Muscle layer of colon (tissue), 2 donors: ENCODE data around the gene SLC4A11.

Experiments
- H3K27ac ChIP-seq: one replicate; pipeline ENCODE4 v1.7.0; 2013; ENCODE audit warnings: low read depth, mild to moderate bottlenecking, low read length, moderate library complexity
- H3K27me3 ChIP-seq, 2 donors: one replicate each; pipeline ENCODE4 v1.7.0; 2013; ENCODE audit warnings: low read length in 2 of 2, mild to moderate bottlenecking in 2 of 2; ENCODE audit not compliant: insufficient read depth in 2 of 2, control insufficient read depth in 1 of 2
- H3K36me3 ChIP-seq: one replicate; pipeline ENCODE4 v1.7.0; 2013; ENCODE audit warnings: mild to moderate bottlenecking, low read length; ENCODE audit not compliant: insufficient read depth
- H3K4me1 ChIP-seq: one replicate; pipeline ENCODE4 v1.7.0; 2013; ENCODE audit warnings: mild to moderate bottlenecking, low read length; ENCODE audit not compliant: insufficient read depth
- H3K4me3 ChIP-seq, 2 donors: one replicate each; pipeline ENCODE4 v1.7.0; 2013; ENCODE audit warnings: low read length in 2 of 2, low read depth in 1 of 2, mild to moderate bottlenecking in 1 of 2, moderate library complexity in 1 of 2
- H3K9ac ChIP-seq: one replicate; pipeline ENCODE4 v1.7.0; 2013; ENCODE audit warnings: low read length
- H3K9me3 ChIP-seq: one replicate; pipeline ENCODE4 v1.7.0; 2013; ENCODE audit warnings: mild to moderate bottlenecking, low read length
- donor health status: abdominal sarcoma.
- donor health status: Adenocarcinoma of cecum.

Gene SLC4A11

GRCh38 chr20:3270051-3270450, 31.1 kb upstream of the SLC4A11 start:
- Histone ChIP-seq H3K27me3 (no peaks in the 10 kb centered on the region), H3K36me3 (peaks cover 39% of the 10 kb centered on the region), H3K4me1 (no peaks in the 10 kb centered on the region), H3K9ac (no peak overlapping the region), H3K4me3 (no peak overlapping the region), H3K27ac (no peak overlapping the region), H3K9me3 (no peaks in the 10 kb centered on the region)

- H3K36me3 ChIP-seq, result peaks cover 47% of the 10 kb centered on the region
- no peaks in the 10 kb centered on the region for H3K9me3 ChIP-seq
- no peak overlapping the region for H3K9ac ChIP-seq
- no peaks in the 10 kb centered on the region for H3K4me1 ChIP-seq
- H3K4me3 ChIP-seq, result no peak overlapping the region
- no peak overlapping the region for H3K27ac ChIP-seq
- no peaks in the 10 kb centered on the region for H3K27me3 ChIP-seq
These were observed 23.6 kb upstream of the SLC4A11 start for GRCh38 chr20:3262566-3262965.

GRCh38 chr20:3258429-3258828, 19.4 kb upstream of the SLC4A11 start:
- no peak overlapping the region for H3K4me3 ChIP-seq
- H3K9me3 ChIP-seq, result no peaks in the 10 kb centered on the region
- H3K27me3 ChIP-seq, result no peaks in the 10 kb centered on the region
- H3K9ac ChIP-seq, result no peak overlapping the region
- H3K4me1 ChIP-seq, result no peaks in the 10 kb centered on the region
- H3K36me3 ChIP-seq, result peaks cover 62% of the 10 kb centered on the region
- no peak overlapping the region for H3K27ac ChIP-seq

GRCh38 chr20:3255728-3256127, 16.7 kb upstream of the SLC4A11 start:
- Histone ChIP-seq H3K9ac (no peak overlapping the region), H3K9me3 (no peaks in the 10 kb centered on the region), H3K4me1 (peaks cover 4% of the 10 kb centered on the region), H3K27me3 (no peaks in the 10 kb centered on the region), H3K27ac (no peak overlapping the region), H3K36me3 (peaks cover 67% of the 10 kb centered on the region), H3K4me3 (no peak overlapping the region)

- Histone ChIP-seq H3K27me3 (no peaks in the 10 kb centered on the region), H3K9me3 (no peaks in the 10 kb centered on the region), H3K27ac (no peak overlapping the region), H3K36me3 (peaks cover 44% of the 10 kb centered on the region), H3K4me3 (no peak overlapping the region), H3K9ac (no peak overlapping the region), H3K4me1 (peaks cover 4% of the 10 kb centered on the region)
These were observed 12.8 kb upstream of the SLC4A11 start for GRCh38 chr20:3251806-3252205.

- H3K4me1 ChIP-seq, result peaks cover 4% of the 10 kb centered on the region
- no peaks in the 10 kb centered on the region for H3K27me3 ChIP-seq
- peaks cover 28% of the 10 kb centered on the region for H3K36me3 ChIP-seq
- no peak overlapping the region for H3K9ac ChIP-seq
- H3K4me3 ChIP-seq, result no peak overlapping the region
- no peak overlapping the region for H3K27ac ChIP-seq
- H3K9me3 ChIP-seq, result no peaks in the 10 kb centered on the region
These were observed 11.1 kb upstream of the SLC4A11 start for GRCh38 chr20:3250091-3250504.

GRCh38 chr20:3248993-3249347, 10.0 kb upstream of the SLC4A11 start:
- Histone ChIP-seq H3K27ac (no peak overlapping the region), H3K4me3 (no peak overlapping the region), H3K9me3 (no peaks in the 10 kb centered on the region), H3K27me3 (peaks cover 7 to 8% of the 10 kb centered on the region in 2 donors), H3K36me3 (peaks cover 21% of the 10 kb centered on the region), H3K9ac (no peak overlapping the region), H3K4me1 (peaks cover 4% of the 10 kb centered on the region)

- Histone ChIP-seq H3K4me3 (no peak overlapping the region), H3K9me3 (no peaks in the 10 kb centered on the region)
These were observed 9.4 kb upstream of the SLC4A11 start for GRCh38 chr20:3248167-3248992.

GRCh38 chr20:3247638-3248037, 8.6 kb upstream of the SLC4A11 start:
- H3K9me3 ChIP-seq, result no peaks in the 10 kb centered on the region
- peaks cover 11 to 14% of the 10 kb centered on the region in 2 donors for H3K27me3 ChIP-seq
- peaks cover 12% of the 10 kb centered on the region for H3K36me3 ChIP-seq
- H3K9ac ChIP-seq, result no peak overlapping the region
- no peak overlapping the region for H3K27ac ChIP-seq
- peaks cover 4% of the 10 kb centered on the region for H3K4me1 ChIP-seq
- H3K4me3 ChIP-seq, result no peak overlapping the region

More at GRCh38 chr20:3248167-3248992, 9.4 kb upstream of the SLC4A11 start:
- Histone ChIP-seq H3K4me1 (peaks cover 4% of the 10 kb centered on the region), H3K27ac (no peak overlapping the region), H3K27me3 (peaks cover 11 to 13% of the 10 kb centered on the region in 2 donors), H3K36me3 (peaks cover 16% of the 10 kb centered on the region), H3K9ac (no peak overlapping the region)

GRCh38 chr20:3246682-3247081, 7.7 kb upstream of the SLC4A11 start:
- peaks cover 11 to 14% of the 10 kb centered on the region in 2 donors for H3K27me3 ChIP-seq

GRCh38 chr20:3245711-3246110, 6.7 kb upstream of the SLC4A11 start:
- H3K4me3 ChIP-seq, result no peak overlapping the region
- H3K36me3 ChIP-seq, result no peaks in the 10 kb centered on the region
- no peaks in the 10 kb centered on the region for H3K4me1 ChIP-seq
- H3K9ac ChIP-seq, result no peak overlapping the region
- no peak overlapping the region for H3K27ac ChIP-seq
- H3K27me3 ChIP-seq, result peaks cover 11 to 18% of the 10 kb centered on the region in 2 donors
- no peaks in the 10 kb centered on the region for H3K9me3 ChIP-seq

More at GRCh38 chr20:3246682-3247081, 7.7 kb upstream of the SLC4A11 start:
- Histone ChIP-seq H3K27ac (no peak overlapping the region), H3K9me3 (no peaks in the 10 kb centered on the region), H3K36me3 (peaks cover 4% of the 10 kb centered on the region), H3K4me1 (peaks cover 2% of the 10 kb centered on the region), H3K9ac (no peak overlapping the region), H3K4me3 (no peak overlapping the region)

- no peak overlapping the region for H3K4me3 ChIP-seq
- H3K27me3 ChIP-seq, result peaks cover 13 to 24% of the 10 kb centered on the region in 2 donors
- no peaks in the 10 kb centered on the region for H3K36me3 ChIP-seq
- no peaks in the 10 kb centered on the region for H3K4me1 ChIP-seq
- no peak overlapping the region for H3K9ac ChIP-seq
- no peaks in the 10 kb centered on the region for H3K9me3 ChIP-seq
- H3K27ac ChIP-seq, result no peak overlapping the region
These were observed 6.2 kb upstream of the SLC4A11 start for GRCh38 chr20:3245156-3245555.
